HG02981 (cell line): ENCODE data around the gene NEUROD1.

Source experiments
- ATAC-seq: cut with Tn5 transposase; IDR thresholded peaks from one replicate; pipeline ENCODE4 v1.9.1; 2021; ENCODE audit warnings: mild to moderate bottlenecking, moderate library complexity; ENCODE audit not compliant: unreplicated experiment

Gene NEUROD1

GRCh38 chr2:181646415-181646987 lies 33.8 kb downstream of the NEUROD1 start:
- ATAC-seq = peak; percentile 50

GRCh38 chr2:181643151-181643550 lies 37.2 kb downstream of the NEUROD1 start:
- no peak for ATAC-seq

- ATAC-seq = no peak
Observed at GRCh38 chr2:181642086-181642485, 38.2 kb downstream of the NEUROD1 start.

- ATAC-seq = no peak
Observed at GRCh38 chr2:181639686-181640085, 40.6 kb downstream of the NEUROD1 start.

- peak; percentile 77 for ATAC-seq
Observed at GRCh38 chr2:181632733-181633401, 47.5 kb downstream of the NEUROD1 start.

- ATAC-seq = no peak
Observed at GRCh38 chr2:181628590-181629585, 51.4 kb downstream of the NEUROD1 start.

GRCh38 chr2:181627545-181627944 lies 52.8 kb downstream of the NEUROD1 start:
- ATAC-seq = no peak

GRCh38 chr2:181626671-181627070 lies 53.6 kb downstream of the NEUROD1 start:
- no peak for ATAC-seq
